A673 (cell line): ENCODE data around the gene SPATA33. TPM values are rescaled to one million over a fixed set of nuclear protein-coding genes. Genes with fewer than 3 reads are reported as not detected.

Experiments used
- BruUV-seq: library from RNA; stranded (reverse); fragments of 400-500 nt; replicated peaks from 2 replicates; lab custom pipeline; 2021; lab: Mats Ljungman, UMichigan
- CTCF ChIA-PET: fragments of 300-600 bp; sonication (Branson Sonifier 250); formaldehyde crosslinking; loops from one replicate; lab custom pipeline; 2022; ENCODE audit warnings: antibody characterized with exemption; lab: Charles Lee
- POLR2A ChIA-PET: fragments of 300-600 bp; sonication (Branson Sonifier 250); formaldehyde crosslinking; loops from one replicate; lab custom pipeline; 2022; ENCODE audit warnings: antibody characterized with exemption; ENCODE audit not compliant: low non-redundant PET; lab: Charles Lee
- DNase-seq: peaks from one replicate; pipeline ENCODE4 v3.0.0-alpha.2; 2015; ENCODE audit warnings: low spot score
- H3K27ac ChIP-seq: fragments of 200-600 bp; sonication (generic); 2 replicates; pipeline ENCODE4 v1.5.1; 2016; ENCODE audit warnings: mixed run types, low read depth, mild to moderate bottlenecking, mixed read lengths, antibody characterized with exemption, low read length; ENCODE audit not compliant: poor library complexity, severe bottlenecking
- H3K27me3 ChIP-seq: fragments of 200-600 bp; sonication (generic); replicated peaks from 2 replicates; pipeline ENCODE4 v1.6.1; 2017; ENCODE audit warnings: mixed run types, low read depth, mild to moderate bottlenecking, mixed read lengths, antibody characterized with exemption, low read length; ENCODE audit not compliant: insufficient read depth, poor library complexity
- H3K36me3 ChIP-seq: fragments of 200-600 bp; sonication (generic); 2 replicates; pipeline ENCODE4 v1.6.1; 2016; ENCODE audit warnings: mixed run types, mild to moderate bottlenecking, mixed read lengths, antibody characterized with exemption, low read length; ENCODE audit not compliant: insufficient read depth, poor library complexity, severe bottlenecking
- H3K4me1 ChIP-seq: fragments of 200-600 bp; sonication (generic); 2 replicates; pipeline ENCODE4 v1.6.1; 2017; ENCODE audit warnings: mixed run types, mild to moderate bottlenecking, mixed read lengths, antibody characterized with exemption, low read length; ENCODE audit not compliant: insufficient read depth, poor library complexity, severe bottlenecking
- H3K4me3 ChIP-seq: fragments of 200-600 bp; sonication (generic); 2 replicates; pipeline ENCODE4 v1.5.1; 2016; ENCODE audit warnings: low read depth, mixed run types, mild to moderate bottlenecking, mixed read lengths, low read length; ENCODE audit not compliant: poor library complexity, severe bottlenecking
- H3K9me3 ChIP-seq: fragments of 200-600 bp; sonication (generic); 2 replicates; pipeline ENCODE4 v1.6.1; 2016; ENCODE audit warnings: mixed run types, low read depth, mild to moderate bottlenecking, mixed read lengths, antibody characterized with exemption, low read length; ENCODE audit not compliant: poor library complexity, severe bottlenecking
- CTCF ChIP-seq: fragments of 300-800, 200-600 bp; sonication (generic); conservative IDR thresholded peaks from 2 replicates; pipeline ENCODE4 v1.5.1; 2017; ENCODE audit warnings: low read depth, mild to moderate bottlenecking, antibody characterized with exemption, low read length, moderate library complexity, mixed read lengths
- EZH2 ChIP-seq: fragments of 200-600 bp; sonication (generic); IDR thresholded peaks from 2 replicates; pipeline ENCODE4 v1.6.1; 2017; ENCODE audit warnings: borderline replicate concordance, low read depth, mild to moderate bottlenecking, mixed read lengths, antibody characterized with exemption, low read length; ENCODE audit not compliant: poor library complexity, severe bottlenecking
- intact Hi-C: fragments of 100-400 bp; cut with micrococcal nuclease; formaldehyde crosslinking; loops from one replicate; pipeline ENCODE4 v1.10.0; 2022; ENCODE audit not compliant: unreplicated experiment
- total RNA-seq: library from RNA; stranded (reverse); gene quantifications from 2 replicates; pipeline ENCODE4 v1.2.3, GENCODE V29; 2021

Gene SPATA33
- total RNA-seq, 1 experiment from 2014 or later = 46.7 TPM

- TF ChIP-seq EZH2 = no peak
- TF ChIP-seq CTCF = no peak
- Histone ChIP-seq H3K27ac (peak overlapping the region; percentile 80), H3K27me3 (no peaks in the 10 kb centered on the region), H3K9me3 (no peaks in the 10 kb centered on the region), H3K4me1 (peaks cover 5% of the 10 kb centered on the region), H3K36me3 (peaks cover 19% of the 10 kb centered on the region), H3K4me3 (peak overlapping the region; percentile 98)
- DNase-seq = no peak
- CTCF ChIA-PET = no interaction called here
- intact Hi-C loops = no loop called here
- BruUV-seq = no TSS peak
- POLR2A ChIA-PET = interaction anchor here (0.5 to 0.7 kb wide), 2 partner anchors 14 to 22 kb away, joined by 9 to 20 read pairs; no protein-coding TSS in a partner anchor
Observed at GRCh38 chr16:89712274-89712781, 54.7 kb downstream of the SPATA33 start.

- ChIA-PET CTCF (no interaction called here), POLR2A (interaction anchor here (0.7 kb wide), 1 partner anchor 10 kb away, joined by 3 read pairs; no protein-coding TSS in a partner anchor)
Observed at GRCh38 chr16:89716493-89716892, 58.9 kb downstream of the SPATA33 start.

GRCh38 chr16:89716916-89717687 lies 59.5 kb downstream of the SPATA33 start:
- Histone ChIP-seq H3K9me3 (no peaks in the 10 kb centered on the region), H3K27me3 (no peaks in the 10 kb centered on the region), H3K4me1 (peaks cover 10% of the 10 kb centered on the region), H3K27ac (no peak overlapping the region), H3K36me3 (peaks cover 27% of the 10 kb centered on the region), H3K4me3 (no peak overlapping the region)
- no peak for DNase-seq
- CTCF ChIA-PET = no interaction called here
- POLR2A ChIA-PET = no interaction called here
- TF ChIP-seq CTCF (no peak), EZH2 (no peak)
- intact Hi-C loops = no loop called here
- BruUV-seq = no TSS peak

More at GRCh38 chr16:89716493-89716892, 58.9 kb downstream of the SPATA33 start:
- Histone ChIP-seq H3K27me3 (no peaks in the 10 kb centered on the region), H3K4me3 (no peak overlapping the region), H3K4me1 (peaks cover 10% of the 10 kb centered on the region), H3K36me3 (peaks cover 27% of the 10 kb centered on the region), H3K9me3 (no peaks in the 10 kb centered on the region), H3K27ac (no peak overlapping the region)
- intact Hi-C loops = no loop called here
- TF ChIP-seq CTCF = no peak
- no peak for TF ChIP-seq EZH2
- BruUV-seq = no TSS peak
- DNase-seq = no peak
